HG03575 (cell line): ENCODE measurements around the gene PROB1.
"Not testable (repeated sequence)": the region's sequence is repeated elsewhere in the genome, so short reads cannot be mapped to it uniquely, and the experiment has no call there.

Source experiments
- ATAC-seq: cut with Tn5 transposase; IDR thresholded peaks from one replicate; pipeline ENCODE4 v1.9.1; 2021; ENCODE audit not compliant: unreplicated experiment, insufficient number of reproducible peaks, low FRiP score; ENCODE audit errors: extremely low read depth

PROB1 gene, protein sequence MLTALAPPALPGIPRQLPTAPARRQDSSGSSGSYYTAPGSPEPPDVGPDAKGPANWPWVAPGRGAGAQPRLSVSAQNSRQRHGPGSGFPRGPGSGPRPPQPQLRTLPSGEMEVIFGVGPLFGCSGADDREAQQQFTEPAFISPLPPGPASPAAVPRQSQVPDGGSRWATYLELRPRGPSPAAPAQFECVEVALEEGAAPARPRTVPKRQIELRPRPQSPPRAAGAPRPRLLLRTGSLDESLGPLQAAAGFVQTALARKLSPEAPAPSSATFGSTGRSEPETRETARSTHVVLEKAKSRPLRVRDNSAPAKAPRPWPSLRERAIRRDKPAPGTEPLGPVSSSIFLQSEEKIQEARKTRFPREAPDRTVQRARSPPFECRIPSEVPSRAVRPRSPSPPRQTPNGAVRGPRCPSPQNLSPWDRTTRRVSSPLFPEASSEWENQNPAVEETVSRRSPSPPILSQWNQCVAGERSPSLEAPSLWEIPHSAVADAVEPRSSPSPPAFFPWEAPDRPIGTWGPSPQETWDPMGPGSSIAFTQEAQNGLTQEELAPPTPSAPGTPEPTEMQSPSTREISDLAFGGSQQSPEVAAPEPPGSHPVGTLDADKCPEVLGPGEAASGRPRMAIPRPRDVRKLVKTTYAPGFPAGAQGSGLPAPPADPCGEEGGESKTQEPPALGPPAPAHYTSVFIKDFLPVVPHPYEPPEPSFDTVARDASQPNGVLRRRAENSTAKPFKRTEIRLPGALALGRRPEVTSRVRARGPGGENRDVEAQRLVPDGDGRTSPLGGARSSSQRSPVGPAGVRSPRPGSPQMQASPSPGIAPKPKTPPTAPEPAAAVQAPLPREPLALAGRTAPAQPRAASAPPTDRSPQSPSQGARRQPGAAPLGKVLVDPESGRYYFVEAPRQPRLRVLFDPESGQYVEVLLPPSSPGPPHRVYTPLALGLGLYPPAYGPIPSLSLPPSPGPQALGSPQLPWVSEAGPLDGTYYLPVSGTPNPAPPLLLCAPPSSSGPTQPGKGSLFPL

DNA sequence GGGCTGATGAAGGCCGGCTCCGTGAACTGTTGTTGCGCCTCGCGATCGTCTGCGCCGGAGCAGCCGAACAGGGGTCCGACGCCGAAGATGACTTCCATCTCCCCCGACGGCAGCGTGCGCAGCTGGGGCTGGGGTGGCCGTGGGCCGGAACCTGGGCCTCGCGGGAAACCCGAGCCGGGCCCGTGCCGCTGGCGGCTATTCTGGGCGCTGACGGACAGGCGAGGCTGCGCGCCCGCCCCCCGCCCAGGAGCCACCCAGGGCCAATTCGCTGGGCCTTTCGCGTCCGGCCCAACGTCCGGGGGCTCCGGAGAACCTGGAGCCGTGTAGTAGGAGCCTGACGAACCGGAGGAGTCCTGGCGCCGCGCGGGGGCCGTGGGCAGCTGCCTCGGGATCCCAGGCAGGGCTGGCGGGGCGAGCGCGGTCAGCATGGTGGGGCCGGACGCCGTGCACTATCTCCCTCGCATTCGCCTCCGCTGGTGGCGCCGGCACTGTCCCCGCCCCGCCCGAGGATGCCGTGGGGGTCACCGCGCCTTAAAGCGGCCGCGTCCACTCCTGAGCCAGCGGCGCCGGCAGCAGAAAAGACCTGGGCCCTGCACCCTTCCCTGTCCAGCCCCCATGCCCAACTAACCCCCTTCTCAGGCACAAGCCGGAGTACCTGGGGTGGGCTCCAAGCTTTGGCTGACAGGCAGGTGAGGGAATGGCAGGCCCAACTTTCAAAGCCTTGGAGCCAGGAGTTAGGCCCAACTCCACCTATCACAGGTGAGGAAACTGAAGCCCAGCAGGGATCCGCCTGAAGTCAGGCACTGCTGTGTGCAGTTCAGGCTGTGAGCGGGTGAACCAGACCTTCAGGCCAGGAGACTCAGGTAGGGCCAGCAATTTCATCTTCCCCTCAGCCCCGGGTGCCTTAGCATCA is at the start of gene PROB1:
PROB1 (minus strand) TSS at position 451 of the 913 bp plus-strand sequence; CDS start at position 428, 23 bp downstream.
- ATAC-seq: no peak

DNA sequence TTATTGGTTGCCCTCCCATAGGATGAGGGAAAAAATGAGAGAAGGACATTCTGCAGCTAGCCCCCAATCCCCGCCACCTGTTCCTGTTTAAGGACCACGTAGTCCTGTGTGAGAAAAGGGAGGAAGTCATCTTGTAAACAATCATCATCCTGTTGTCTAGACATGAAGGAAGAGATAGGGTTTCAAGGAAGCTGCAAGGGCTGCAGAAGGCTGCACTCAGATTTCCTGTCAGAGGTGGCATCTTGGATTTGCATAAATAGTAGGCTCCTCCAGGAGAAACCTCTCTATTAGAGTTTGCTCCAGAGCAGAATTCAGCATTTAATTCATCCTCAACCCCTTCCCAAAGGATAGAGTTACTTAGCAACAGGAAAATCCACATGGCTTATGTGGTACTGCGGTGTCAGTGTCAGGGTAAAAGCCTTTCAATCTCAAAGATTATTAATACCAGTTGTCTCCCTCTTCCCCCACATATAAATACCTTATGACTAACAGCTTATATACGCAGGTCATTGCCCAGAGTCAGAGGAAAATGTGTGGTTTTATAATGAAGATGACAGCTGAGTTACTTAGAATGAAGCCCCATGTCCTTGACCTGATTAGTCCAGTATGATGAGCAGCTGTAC is 49.0 kb upstream of the PROB1 start:
- no peak for ATAC-seq

DNA sequence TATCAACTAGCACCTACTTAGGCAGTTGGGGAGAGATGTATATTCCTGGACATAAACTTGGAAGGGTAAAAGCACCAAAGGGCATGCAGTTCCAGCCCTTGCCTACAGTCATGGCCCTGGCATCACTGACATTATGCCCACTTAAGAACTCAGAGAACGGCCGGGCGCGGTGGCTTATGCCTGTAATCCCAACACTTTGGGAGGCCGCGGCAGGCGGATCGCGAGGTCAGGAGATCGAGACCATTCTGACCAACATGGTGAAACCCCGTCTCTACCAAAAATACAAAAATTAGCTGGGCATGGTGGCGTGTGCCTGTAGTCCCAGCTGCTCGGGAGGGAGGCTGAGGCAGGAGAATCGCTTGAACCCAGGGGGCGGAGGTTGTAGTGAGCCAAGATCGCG is 45.5 kb upstream of the PROB1 start:
- not testable (repeated sequence) for ATAC-seq

DNA sequence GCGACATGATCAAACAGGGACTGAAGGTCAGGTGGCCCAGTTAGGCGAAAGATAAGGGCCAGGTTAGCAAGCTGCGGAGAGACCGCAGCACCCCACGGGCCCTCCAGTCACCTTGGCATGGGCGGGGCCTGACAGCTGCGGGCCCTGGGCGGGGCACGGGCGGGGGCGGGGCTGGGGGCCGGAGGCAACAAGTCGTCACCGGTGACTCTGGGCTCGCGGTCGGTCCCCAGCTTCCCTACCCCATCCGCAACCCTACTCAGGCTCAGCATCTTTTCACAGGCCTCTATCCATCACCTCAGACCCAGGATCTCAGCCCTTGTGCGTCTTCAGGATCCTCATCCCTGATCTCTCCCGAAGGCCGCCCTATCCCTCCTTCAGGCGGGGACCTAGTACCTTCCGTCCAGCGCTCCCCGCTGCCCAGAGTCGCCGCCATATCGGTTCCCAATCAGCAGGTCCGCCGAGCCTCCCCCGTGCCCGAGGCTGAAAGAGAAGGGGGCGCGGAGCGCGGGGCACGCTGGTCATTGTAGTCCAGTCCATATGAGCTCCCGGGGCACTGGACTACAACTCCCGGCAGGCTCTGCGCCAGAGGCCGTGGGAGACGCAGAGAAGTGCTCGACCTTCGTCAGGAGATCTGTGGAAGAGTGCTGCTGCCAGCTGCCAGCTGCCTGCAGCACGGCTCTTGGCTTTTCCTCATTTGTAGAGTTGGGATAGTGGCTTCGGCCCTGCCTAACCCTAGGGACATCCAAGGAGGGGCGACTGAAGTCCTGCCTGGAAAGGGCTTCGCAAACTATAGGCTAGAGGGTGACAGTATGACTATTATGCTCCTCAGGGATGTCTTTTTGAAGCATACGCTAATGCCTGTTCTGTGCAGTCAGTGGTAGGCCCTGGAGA is 44.4 kb upstream of the PROB1 start, which contains the start of gene DNAJC18:
DNAJC18 (minus strand) TSS at position 513 of the 891 bp plus-strand sequence; CDS start at position 433, 80 bp downstream.
- ATAC-seq: peak; percentile 51

DNA sequence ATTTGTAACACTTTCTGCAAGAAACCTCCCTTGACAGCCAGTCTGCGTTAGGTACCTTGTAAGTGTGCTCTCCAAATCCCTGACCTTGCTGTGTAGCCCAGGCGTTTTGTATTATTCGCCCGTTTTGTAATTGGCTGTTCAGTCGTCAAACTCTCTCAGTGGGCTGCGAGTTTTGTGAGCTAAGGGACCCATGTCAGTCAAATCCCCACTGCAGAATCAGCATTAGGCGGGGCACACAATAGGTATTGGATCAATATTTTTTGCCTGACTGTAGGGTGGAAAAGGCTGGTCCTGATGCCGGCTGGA is 43.8 kb upstream of the PROB1 start:
- no peak for ATAC-seq

DNA sequence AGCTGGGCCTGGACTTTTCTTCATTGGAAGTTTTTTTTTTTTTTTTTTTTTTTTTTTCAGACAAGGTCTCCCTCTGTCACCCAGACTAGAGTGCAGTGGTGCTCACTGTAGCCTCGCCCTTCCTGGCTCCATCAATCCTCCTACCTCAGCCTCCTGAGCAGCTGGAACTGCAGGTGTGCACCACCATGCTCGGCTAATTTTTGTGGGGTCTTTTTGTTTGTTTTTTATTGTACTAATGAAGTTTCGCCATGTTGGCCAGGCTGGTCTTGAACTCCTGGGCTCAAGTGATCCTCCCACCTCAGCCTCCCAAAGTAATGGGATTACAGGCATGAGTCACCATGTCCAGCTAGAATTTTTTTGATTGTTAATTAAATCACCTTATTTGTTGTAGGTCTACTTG is 40.8 kb upstream of the PROB1 start:
- ATAC-seq: no peak

DNA sequence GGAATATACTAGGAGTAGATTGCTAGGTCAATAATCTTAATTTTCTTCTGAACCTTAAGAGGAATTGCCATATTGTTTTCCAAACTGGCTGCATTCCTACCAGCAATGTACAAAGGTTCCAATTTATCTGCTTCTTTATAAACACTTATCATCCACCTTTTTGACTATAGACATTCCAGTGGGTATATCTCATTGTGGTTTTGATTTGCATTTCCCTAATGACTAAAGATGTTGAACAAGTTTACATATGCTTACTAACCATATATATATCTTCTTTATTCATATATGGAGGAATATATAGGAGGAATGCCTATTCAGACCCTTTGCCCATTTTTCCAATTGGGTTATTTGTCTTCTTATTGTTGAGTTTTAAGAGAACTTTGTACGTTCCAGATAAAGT is 36.8 kb upstream of the PROB1 start:
- ATAC-seq: no peak

DNA sequence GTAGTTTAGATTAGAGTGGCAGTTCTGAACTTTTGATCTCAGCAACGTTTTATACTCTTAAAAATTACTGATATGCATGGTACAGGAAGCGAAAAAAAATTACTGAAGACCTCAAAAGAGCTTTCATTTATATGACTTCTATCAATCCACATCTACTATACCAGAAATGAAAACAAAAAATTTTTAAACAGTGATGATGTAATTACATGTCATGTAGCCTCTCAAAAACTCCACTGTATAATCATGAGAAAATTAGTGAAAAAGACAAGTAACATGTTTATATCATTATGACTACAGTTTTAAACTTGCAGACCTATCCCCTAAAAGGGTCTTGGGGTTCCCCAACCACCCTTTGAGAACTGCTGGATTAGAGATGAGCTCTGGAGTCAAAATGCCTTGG is 35.1 kb upstream of the PROB1 start:
- no peak for ATAC-seq

DNA sequence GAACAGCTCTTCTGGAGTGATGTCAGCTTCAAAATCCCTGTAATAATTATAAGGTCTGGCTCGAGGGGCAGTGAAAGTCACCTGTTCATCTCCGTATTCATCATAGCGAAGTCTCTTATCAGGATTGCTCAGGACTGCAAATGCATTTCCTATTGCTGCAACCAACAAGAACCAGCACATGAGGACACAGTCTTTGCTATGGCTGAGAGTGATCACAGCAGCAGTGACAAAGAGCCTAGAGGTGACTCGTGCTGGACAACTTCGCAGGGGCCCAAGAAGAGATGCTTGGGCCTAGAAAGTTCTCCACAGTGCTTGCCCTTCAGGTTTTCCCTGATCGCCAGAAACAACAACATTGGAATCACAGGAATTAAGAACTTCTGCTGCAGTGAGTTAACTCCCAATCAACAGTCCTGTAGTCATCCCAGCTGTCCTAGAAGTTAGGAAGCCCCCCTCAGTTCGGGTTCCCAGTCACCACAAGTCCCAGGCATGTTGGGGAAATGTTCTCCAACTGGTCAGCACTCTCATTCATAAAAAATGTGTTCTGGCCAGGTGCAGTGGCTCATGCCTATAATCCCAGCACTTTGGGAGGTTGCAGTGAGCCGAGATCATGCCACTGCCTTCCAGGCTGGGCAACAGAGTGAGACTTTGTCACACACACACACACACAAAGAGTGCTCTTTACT is 31.4 kb upstream of the PROB1 start:
- no peak for ATAC-seq

DNA sequence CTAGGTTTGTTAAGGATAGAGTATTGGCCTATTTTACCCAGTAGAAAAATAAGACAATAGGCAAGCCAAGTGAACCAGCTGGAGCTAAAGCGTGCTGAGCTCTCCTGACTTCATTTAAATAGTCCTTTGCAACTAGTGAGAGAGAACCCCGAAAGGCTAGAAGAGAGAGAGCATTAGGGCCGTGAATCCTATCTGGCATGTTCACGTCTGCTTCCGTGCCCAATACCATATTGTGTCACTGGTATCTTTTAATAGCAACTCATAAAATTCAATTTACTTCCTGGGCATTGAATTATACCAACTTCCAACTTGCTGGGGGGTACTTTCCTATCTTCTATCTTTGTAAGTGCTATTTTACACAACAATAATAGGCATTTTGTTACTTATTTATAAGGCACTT is 30.6 kb upstream of the PROB1 start:
- ATAC-seq: no peak

DNA sequence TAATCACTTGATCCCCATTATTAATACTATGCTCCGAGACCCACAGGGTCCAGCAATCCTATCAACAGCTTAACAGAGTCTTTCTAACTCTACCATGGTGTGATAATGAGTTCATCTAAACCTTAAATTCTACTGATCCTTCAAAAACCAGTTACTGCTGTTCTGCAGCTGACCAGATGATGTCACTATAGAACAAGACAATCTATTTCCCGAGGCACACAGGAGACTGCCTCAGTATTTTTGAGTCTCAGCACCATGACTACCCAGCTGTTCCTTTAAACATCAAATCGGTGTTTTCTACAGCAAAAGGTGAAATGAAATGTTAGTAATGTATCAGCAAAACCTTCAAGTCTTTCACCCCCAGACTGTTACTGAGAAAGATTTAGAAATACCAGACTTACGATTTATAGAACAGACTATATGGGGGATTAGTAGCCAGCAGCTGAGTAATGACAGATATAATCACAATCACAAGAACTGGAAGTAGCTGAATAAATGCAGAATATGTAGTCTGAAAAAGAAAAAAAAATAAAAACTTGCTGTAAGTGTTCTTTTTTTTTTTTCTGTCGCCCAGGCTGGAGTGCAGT is 27.5 kb upstream of the PROB1 start:
- ATAC-seq: no peak

DNA sequence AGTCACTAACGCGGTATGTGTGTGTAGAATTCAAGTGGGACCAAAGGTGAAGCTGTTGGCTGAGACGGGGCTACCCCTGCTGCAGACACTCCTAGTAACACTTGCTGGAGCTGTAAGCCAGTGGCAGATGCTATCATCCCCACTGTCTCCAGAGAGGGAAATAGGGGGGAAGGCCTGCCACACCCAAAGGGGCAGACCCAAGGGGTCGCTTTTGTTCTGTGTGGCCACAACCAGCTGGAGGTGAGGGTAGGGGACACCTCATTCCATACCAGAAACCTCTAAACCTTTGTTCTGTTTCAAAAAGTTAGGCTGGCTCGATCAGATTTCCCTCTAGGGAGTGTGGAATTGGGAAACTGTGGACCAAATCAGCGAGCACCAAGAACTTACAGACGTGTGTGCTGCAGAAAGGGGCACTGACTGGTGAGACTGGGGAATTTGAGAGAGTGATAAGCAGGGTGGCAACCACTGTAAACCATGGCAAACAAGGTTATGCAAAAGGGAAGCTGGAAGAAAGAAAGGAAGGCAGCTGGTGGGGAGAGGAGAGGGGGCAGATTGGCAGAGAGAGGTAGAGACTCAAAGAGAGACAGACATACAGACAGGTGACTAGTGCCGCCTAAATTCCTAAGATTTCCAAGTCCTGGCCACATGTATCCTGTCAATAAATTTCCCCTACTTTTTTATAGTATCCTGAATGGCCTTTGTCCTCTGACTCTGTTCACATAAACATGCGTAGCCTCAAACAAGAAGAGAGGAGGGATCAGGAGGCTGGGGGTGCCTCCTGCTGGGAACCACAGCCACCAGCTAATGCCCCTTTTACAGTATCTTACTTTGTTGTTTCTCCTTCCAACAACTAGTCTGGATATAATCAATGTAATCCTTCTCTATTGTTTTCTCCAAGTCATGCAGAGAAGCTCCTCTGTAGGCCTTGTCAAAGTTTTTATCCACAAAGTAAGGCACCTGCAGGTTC is 24.6 kb upstream of the PROB1 start:
- no peak for ATAC-seq

DNA sequence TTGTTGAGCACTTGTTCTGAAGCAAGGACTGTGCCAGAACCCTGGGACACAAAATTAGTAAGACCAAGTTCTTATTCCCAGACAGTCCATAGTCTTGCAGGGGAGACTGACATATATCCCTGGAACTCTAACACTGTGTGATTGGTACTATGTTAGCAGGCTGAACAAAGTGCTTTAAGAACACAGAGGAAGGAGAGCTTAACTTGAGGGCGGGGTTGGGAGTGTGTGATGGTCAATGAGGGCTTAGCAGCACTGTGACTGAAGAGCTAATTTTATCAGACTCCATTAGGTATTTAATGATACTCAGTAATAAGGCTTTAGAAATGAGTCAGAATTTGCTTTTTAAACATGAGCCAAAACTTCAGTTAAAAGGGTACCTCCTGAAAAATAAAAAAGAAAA is 23.9 kb upstream of the PROB1 start:
- no peak for ATAC-seq

DNA sequence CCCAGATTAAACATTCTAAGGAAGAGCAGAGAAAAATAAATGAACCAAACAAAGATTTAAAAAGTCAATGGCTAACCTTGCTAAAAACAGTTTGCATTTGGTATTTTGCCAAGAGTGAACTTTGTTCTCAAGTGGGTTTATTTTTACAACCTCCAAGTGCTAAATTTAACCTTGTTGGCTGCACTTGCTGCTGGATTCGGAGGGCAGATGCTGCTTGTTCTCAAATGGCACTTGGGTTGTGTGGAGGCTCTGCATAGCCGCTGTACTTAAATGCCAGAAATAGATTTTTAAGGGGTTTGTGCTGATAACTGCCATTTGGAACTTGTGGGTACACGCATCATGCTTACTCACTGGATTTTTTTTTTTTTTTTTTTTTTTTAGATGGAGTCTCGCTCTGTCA is 22.3 kb upstream of the PROB1 start:
- no peak for ATAC-seq

DNA sequence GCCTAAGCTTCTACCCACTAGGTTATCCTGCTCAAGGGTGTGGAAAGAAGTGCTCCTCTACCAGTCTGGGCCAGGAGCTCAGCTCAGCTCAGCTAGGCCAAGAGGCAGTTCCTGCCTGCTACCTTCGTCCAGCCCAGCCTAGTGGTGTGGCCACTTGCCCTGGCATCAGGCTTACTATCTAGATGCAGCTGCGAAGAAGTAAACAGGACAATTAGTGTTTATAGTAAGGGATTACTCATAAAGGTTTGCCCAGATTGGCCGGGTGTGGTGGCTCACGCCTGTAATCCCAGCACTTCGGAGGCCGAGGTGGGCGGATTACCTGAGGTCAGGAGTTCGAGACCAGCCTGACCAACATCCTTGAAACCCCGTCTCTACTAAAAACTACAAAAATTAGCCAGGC is 21.7 kb upstream of the PROB1 start:
- ATAC-seq: no peak

DNA sequence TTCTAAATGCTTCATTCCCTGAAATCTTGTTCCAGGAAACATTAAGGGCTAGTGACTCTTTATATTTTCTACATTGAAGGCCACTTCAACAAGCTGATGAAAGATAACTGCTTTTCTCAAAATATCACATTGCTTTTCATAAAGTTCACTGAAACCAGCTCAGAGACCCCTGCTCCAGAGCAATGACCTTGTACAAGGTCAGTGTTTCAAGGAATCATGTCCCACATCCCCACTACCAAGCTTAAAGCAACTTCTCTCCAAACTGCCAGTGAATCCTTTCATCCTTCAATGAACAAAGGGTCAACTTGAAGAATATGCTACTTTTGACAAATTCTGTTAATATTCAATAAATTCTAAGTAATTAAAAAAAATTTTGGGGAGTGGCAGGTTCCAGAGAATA is 21.0 kb upstream of the PROB1 start:
- ATAC-seq: no peak
